Smooth muscle cell (in vitro differentiated cells): ENCODE results near the gene RNF115. TPM values are rescaled to one million over a fixed set of nuclear protein-coding genes. Genes with fewer than 3 reads are reported as not detected.
"Not testable (repeated sequence)": the region's sequence is repeated elsewhere in the genome, so short reads cannot be mapped to it uniquely, and the experiment has no call there.

Experiments
- DNase-seq: peaks from one replicate; lab custom pipeline; 2025; ENCODE audit not compliant: unreplicated experiment; lab: John Stamatoyannopoulos, UW
- H2AFZ ChIP-seq: fragments of 200-600 bp; sonication (generic); 2 replicates; pipeline ENCODE4 v1.6.0; 2016; ENCODE audit warnings: antibody characterized with exemption, low read depth, mild to moderate bottlenecking
- H3F3A ChIP-seq: fragments of 200-600 bp; sonication (generic); 2 replicates; pipeline ENCODE4 v1.6.0; 2017; ENCODE audit warnings: antibody characterized with exemption, low read depth
- H3K27ac ChIP-seq: fragments of 200-600 bp; sonication (generic); 2 replicates; pipeline ENCODE4 v1.5.1; 2016; ENCODE audit warnings: low read depth, mild to moderate bottlenecking
- H3K27me3 ChIP-seq: fragments of 200-600 bp; sonication (generic); 2 replicates; pipeline ENCODE4 v1.6.1; 2016; ENCODE audit warnings: low read depth, mild to moderate bottlenecking
- H3K36me3 ChIP-seq: fragments of 200-600 bp; sonication (generic); 2 replicates; pipeline ENCODE4 v1.5.1; 2016; ENCODE audit warnings: low read depth
- H3K4me1 ChIP-seq: fragments of 200-600 bp; sonication (generic); 2 replicates; pipeline ENCODE4 v1.5.1; 2016; ENCODE audit warnings: low read depth
- H3K4me2 ChIP-seq: fragments of 200-600 bp; sonication (generic); 2 replicates; pipeline ENCODE4 v1.6.0; 2016; ENCODE audit warnings: mild to moderate bottlenecking
- H3K4me3 ChIP-seq: fragments of 200-600 bp; sonication (generic); 2 replicates; pipeline ENCODE4 v1.5.1; 2016; ENCODE audit warnings: mild to moderate bottlenecking
- H3K79me2 ChIP-seq: fragments of 200-600 bp; sonication (generic); 2 replicates; pipeline ENCODE4 v1.6.0; 2016; ENCODE audit warnings: low read depth, mild to moderate bottlenecking
- H3K9ac ChIP-seq: fragments of 200-600 bp; sonication (generic); 2 replicates; pipeline ENCODE4 v1.6.0; 2016; ENCODE audit warnings: low read depth
- H3K9me3 ChIP-seq: fragments of 200-600 bp; sonication (generic); replicated peaks from 2 replicates; pipeline ENCODE4 v1.5.1; 2016; ENCODE audit warnings: low read depth
- H4K20me1 ChIP-seq: fragments of 200-600 bp; sonication (generic); 2 replicates; pipeline ENCODE4 v1.6.0; 2016; ENCODE audit warnings: low read depth
- WGBS: methylation state at CpG from one replicate; pipeline ENCODE4 v1.1.7; 2016; ENCODE audit warnings: low lambda C conversion rate; 5-methylcytosine and 5-hydroxymethylcytosine counted together
- polyA plus RNA-seq: library from polyadenylated mRNA; unstranded; fragments of >200 nt; fragmentation: Nextera tagmentation; extraction: Ambion mirVana; gene quantifications from 2 replicates; pipeline ENCODE4 v1.2.1, GENCODE V29; 2016
- total RNA-seq: library from RNA; depleted of rRNA; stranded (reverse); fragments of >200 nt; gene quantifications from 2 replicates; pipeline ENCODE4 v1.2.3, GENCODE V29; 2014
- TF ChIP-seq, protein P1 (sequence below): fragments of 200-600 bp; sonication (generic); IDR thresholded peaks from 2 replicates; pipeline ENCODE4 v1.5.1; 2017; ENCODE audit warnings: borderline replicate concordance, mild to moderate bottlenecking, antibody characterized with exemption; ENCODE audit not compliant: insufficient read depth, poor library complexity, severe bottlenecking

RNF115 gene
- total and polyA plus RNA-seq, 2 experiments from 2014 or later = 4.2 to 9.2 TPM

DNA sequence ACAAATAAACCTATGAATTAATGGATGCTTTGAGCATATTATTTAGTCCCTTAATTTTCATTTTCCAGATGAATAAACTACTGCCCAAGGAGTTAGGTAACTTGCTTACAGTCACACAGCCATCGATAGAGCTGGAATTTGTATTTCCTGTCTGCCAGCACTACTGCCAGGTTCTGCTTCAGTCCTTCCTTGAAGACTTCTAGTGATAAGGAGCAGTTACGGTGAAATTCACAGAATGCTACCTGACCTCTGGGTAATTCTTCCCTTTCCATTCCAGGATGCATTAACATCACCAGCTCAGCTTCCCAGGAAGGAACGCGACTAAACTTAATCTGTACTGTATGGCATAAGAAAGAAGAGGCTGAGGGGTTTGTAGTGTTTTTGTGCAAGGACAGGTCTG is 93.4 kb downstream of the RNF115 start:
- H3K4me1 ChIP-seq = no peaks in the 10 kb centered on the region
- no peak for DNase-seq
- H3F3A ChIP-seq = no peaks in the 10 kb centered on the region
- no peak overlapping the region for H3K4me3 ChIP-seq
- H3K9ac ChIP-seq = no peak overlapping the region
- no peak overlapping the region for H2AFZ ChIP-seq
- H3K9me3 ChIP-seq = no peaks in the 10 kb centered on the region
- H3K79me2 ChIP-seq = no peaks in the 10 kb centered on the region
- 88% methylated on average over 4 of the region's 4 CpGs for WGBS
- no peaks in the 10 kb centered on the region for H4K20me1 ChIP-seq
- no peaks in the 10 kb centered on the region for H3K36me3 ChIP-seq
- TF ChIP-seq, protein P1, sequence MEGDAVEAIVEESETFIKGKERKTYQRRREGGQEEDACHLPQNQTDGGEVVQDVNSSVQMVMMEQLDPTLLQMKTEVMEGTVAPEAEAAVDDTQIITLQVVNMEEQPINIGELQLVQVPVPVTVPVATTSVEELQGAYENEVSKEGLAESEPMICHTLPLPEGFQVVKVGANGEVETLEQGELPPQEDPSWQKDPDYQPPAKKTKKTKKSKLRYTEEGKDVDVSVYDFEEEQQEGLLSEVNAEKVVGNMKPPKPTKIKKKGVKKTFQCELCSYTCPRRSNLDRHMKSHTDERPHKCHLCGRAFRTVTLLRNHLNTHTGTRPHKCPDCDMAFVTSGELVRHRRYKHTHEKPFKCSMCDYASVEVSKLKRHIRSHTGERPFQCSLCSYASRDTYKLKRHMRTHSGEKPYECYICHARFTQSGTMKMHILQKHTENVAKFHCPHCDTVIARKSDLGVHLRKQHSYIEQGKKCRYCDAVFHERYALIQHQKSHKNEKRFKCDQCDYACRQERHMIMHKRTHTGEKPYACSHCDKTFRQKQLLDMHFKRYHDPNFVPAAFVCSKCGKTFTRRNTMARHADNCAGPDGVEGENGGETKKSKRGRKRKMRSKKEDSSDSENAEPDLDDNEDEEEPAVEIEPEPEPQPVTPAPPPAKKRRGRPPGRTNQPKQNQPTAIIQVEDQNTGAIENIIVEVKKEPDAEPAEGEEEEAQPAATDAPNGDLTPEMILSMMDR = no peak
- H3K4me2 ChIP-seq = no peak overlapping the region
- H3K27me3 ChIP-seq = no peaks in the 10 kb centered on the region
- no peak overlapping the region for H3K27ac ChIP-seq

DNA sequence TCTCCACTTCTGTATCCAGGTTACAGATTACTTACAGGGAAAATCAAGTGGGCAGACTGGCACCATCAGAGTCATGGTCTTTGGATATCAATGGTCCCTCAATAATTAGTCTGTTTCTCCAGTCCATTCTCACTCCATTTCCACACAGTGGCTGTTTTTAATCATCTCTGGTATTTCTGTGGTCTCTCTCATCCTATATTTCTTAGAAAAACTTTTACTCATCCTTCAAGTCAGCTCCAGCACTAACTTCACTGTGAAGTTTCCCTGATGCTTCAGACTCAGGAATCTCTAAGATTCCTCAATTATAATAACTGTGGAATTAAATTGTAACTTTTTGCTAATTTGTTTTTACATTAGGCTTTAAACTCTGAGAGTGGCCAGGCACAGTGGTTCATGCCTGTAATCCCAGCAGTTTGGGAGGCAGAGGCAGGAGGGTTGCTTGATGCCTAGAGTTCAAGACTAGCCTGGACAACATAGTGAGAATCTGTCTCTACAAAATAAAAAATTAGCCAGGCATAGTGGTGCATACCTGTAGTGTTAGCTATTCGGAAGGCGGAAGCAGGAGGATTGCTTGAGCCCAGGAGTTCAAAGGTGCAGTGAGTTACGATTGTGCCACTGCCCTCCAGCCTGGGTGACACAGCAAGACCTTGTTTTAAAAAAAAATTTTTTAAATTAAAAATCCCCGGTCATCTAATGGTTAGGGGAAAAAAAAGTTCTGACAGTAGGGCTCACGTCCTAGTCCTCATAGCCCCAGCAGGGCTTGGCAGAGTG is 94.0 kb downstream of the RNF115 start:
- H3K4me2 ChIP-seq = peak overlapping the region; percentile 0

DNA sequence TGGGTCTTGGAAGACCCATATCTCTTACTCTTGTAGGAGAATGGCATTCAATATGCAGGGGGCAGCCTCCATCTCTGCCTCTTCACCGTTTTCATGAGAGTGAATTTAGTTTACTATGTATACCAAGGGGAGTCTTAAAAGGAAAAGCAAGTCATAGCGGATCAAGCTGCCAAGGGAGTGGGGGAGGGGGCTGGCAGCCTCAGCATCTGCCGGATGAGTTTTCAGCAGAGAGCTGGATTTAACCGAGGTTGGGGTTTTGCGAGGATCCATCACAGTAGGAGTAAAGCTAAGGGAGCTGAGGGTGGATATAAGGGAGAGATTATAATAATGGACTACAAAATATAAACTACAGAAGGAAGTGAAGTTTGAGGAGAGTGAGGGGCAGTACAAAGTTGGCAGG is 94.7 kb downstream of the RNF115 start:
- H3K4me2 ChIP-seq = peak overlapping the region; percentile 0
- no peaks in the 10 kb centered on the region for H3K4me1 ChIP-seq
- H3K79me2 ChIP-seq = no peaks in the 10 kb centered on the region
- no peak overlapping the region for H3K4me3 ChIP-seq
- H2AFZ ChIP-seq = no peak overlapping the region
- H3K36me3 ChIP-seq = no peaks in the 10 kb centered on the region
- H3F3A ChIP-seq = no peaks in the 10 kb centered on the region
- WGBS = 35% methylated on average over 5 of the region's 5 CpGs
- H3K9ac ChIP-seq = no peak overlapping the region
- no peaks in the 10 kb centered on the region for H3K9me3 ChIP-seq
- TF ChIP-seq, protein P1 = no peak
- H4K20me1 ChIP-seq = no peaks in the 10 kb centered on the region
- no peak for DNase-seq
- no peaks in the 10 kb centered on the region for H3K27me3 ChIP-seq
- H3K27ac ChIP-seq = no peak overlapping the region

More for the DNA sequence above, 94.0 kb downstream of the RNF115 start:
- Histone ChIP-seq H3K4me3 (no peak overlapping the region), H3K9me3 (no peaks in the 10 kb centered on the region), H3K79me2 (no peaks in the 10 kb centered on the region), H3K27ac (no peak overlapping the region), H2AFZ (no peak overlapping the region), H3K36me3 (no peaks in the 10 kb centered on the region), H4K20me1 (no peaks in the 10 kb centered on the region), H3K9ac (no peak overlapping the region), H3K4me1 (no peaks in the 10 kb centered on the region), H3K27me3 (no peaks in the 10 kb centered on the region), H3F3A (no peaks in the 10 kb centered on the region)
- 95% methylated on average over 5 of the region's 5 CpGs for WGBS
- TF ChIP-seq, protein P1 = no peak
- no peak for DNase-seq

DNA sequence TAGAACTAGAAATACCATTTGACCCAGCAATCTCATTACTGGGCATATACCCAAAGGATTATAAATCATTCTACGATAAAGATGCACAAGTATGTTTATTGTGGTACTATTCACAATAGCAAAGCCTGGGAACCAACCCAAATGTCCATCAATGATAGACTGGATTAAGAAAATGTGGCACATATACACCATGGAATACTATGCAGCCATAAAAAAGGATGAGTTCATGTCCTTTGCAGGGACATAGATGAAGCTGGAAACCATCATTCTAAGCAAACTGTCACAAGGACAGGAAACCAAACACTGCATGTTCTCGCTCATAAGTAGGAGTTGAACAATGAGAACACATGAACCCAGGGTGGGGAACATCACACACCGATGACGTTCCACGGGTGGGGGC is 97.7 kb downstream of the RNF115 start:
- not testable (repeated sequence) for H3K36me3 ChIP-seq, H3K9ac ChIP-seq, H3K4me3 ChIP-seq, H3F3A ChIP-seq, H3K27me3 ChIP-seq, H3K4me2 ChIP-seq, H3K27ac ChIP-seq, H2AFZ ChIP-seq, H3K79me2 ChIP-seq, DNase-seq, H3K4me1 ChIP-seq, H4K20me1 ChIP-seq, H3K9me3 ChIP-seq
- 100% methylated on average over 5 of the region's 5 CpGs for WGBS
